Body of pancreas (tissue), 4 donors: ENCODE results near the gene PYGM.

Experiments
- CTCF ChIP-seq, 7 experiments: fragments of 450-650 bp in 4 of 7; fragments of 200-600 bp in 3 of 7; sonication (generic) in 3 of 7; IDR thresholded peaks; one replicate each; pipeline ENCODE4 v1.5.1; 2016 to 2019; ENCODE audit warnings: antibody characterized with exemption in 7 of 7
- POLR2A ChIP-seq, 3 donors: fragments of 450-650 bp; IDR thresholded peaks; one replicate each; pipeline ENCODE4 v1.6.1; 2016; ENCODE audit warnings: antibody characterized with exemption in 3 of 3, mild to moderate bottlenecking in 2 of 3

GRCh38 chr11:64787526-64788320 lies 27.9 kb upstream of the PYGM start:
- peak in 6 of 7 experiments; percentile 58 to 72 (median 66) for TF ChIP-seq CTCF (IDR thresholded peaks at IDR 0.05)
- no peak for TF ChIP-seq POLR2A (IDR thresholded peaks at IDR 0.05)
